ENCODE results near the gene AUNIP.

Gene AUNIP

GRCh38 chr1:25828491-25828890 is 30.8 kb downstream of the AUNIP start:
- Histone ChIP-seq H3K9ac (ENCODE audit: low read depth, low read length) (no peak overlapping the region), H3K36me3 (ENCODE audit: control insufficient read depth, insufficient read depth, low read length) (peaks cover 69% of the 10 kb centered on the region), H3K4me3 (ENCODE audit: low read depth, low read length) (no peak overlapping the region), H3K9me3 (ENCODE audit: control insufficient read depth, insufficient read depth, low read length) (no peaks in the 10 kb centered on the region), H3K27me3 (ENCODE audit: control insufficient read depth, insufficient read depth, low read length) (no peaks in the 10 kb centered on the region), H3K4me1 (ENCODE audit: control insufficient read depth, insufficient read depth, low read length) (no peaks in the 10 kb centered on the region), H3K27ac (ENCODE audit: low read depth, low read length) (no peak overlapping the region)

DNA sequence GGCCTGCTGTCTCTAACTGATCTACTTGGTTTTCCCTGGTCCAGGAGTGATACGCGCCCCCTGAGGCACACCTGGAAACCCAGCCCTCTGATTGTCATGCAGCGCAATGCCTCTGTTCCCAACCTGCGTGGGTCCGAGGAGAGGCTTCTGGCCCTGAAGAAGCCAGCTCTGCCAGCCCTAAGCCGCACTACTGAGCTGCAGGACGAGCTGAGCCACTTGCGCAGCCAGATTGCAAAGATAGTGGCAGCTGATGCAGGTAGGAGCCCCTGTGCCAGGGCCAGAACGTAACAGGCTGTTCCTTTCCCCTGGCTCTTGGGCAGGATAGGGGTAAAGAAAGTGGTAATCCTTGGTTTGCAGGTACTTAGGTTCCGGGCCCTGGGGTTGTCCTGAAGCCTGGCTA is 32.7 kb downstream of the AUNIP start:
- Histone ChIP-seq H3K4me1 (ENCODE audit: control insufficient read depth, insufficient read depth, low read length) (no peaks in the 10 kb centered on the region), H3K36me3 (ENCODE audit: control insufficient read depth, insufficient read depth, low read length) (peaks cover 50% of the 10 kb centered on the region), H3K9ac (ENCODE audit: low read depth, low read length) (no peak overlapping the region), H3K4me3 (ENCODE audit: low read depth, low read length) (no peak overlapping the region), H3K27ac (ENCODE audit: low read depth, low read length) (no peak overlapping the region), H3K27me3 (ENCODE audit: control insufficient read depth, insufficient read depth, low read length) (peaks cover 3% of the 10 kb centered on the region; the same call in 1 of the 2 replicates), H3K9me3 (ENCODE audit: control insufficient read depth, insufficient read depth, low read length) (no peaks in the 10 kb centered on the region)

DNA sequence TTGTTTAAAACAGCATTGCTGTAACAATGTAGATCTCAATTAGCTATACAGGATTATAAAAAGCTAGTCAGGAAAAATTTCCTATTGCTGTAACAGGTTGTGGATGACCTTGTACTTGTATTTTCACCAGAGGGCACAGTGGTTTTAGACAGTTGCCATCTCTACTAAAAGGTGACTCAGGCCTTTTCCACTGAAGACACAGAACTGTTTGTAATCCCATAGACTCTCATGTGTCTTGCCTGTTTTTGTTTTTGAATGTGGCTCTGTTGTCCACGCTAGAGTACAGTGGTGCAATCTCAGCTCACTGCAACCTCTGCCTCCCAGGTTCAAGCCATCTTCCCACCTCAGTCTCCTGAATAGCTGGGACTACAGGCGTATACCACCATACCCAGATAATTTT is 33.7 kb downstream of the AUNIP start:
- Histone ChIP-seq H3K36me3 (ENCODE audit: control insufficient read depth, insufficient read depth, low read length) (peaks cover 40% of the 10 kb centered on the region), H3K4me3 (ENCODE audit: low read depth, low read length) (no peak overlapping the region), H3K9ac (ENCODE audit: low read depth, low read length) (no peak overlapping the region)

GRCh38 chr1:25821630-25822091 is 37.6 kb downstream of the AUNIP start:
- Histone ChIP-seq H3K36me3 (ENCODE audit: control insufficient read depth, insufficient read depth, low read length) (peaks cover 7% of the 10 kb centered on the region; the same call in 1 of the 2 replicates), H3K4me3 (ENCODE audit: low read depth, low read length) (no peak overlapping the region), H3K9ac (ENCODE audit: low read depth, low read length) (no peak overlapping the region), H3K27ac (ENCODE audit: low read depth, low read length) (no peak overlapping the region), H3K9me3 (ENCODE audit: control insufficient read depth, insufficient read depth, low read length) (no peaks in the 10 kb centered on the region), H3K27me3 (ENCODE audit: control insufficient read depth, insufficient read depth, low read length) (peaks cover 5% of the 10 kb centered on the region; the same call in 1 of the 2 replicates), H3K4me1 (ENCODE audit: control insufficient read depth, insufficient read depth, low read length) (peaks cover 17% of the 10 kb centered on the region)

More for the DNA sequence above, 33.7 kb downstream of the AUNIP start:
- Histone ChIP-seq H3K4me1 (ENCODE audit: control insufficient read depth, insufficient read depth, low read length) (no peaks in the 10 kb centered on the region), H3K27ac (ENCODE audit: low read depth, low read length) (no peak overlapping the region), H3K27me3 (ENCODE audit: control insufficient read depth, insufficient read depth, low read length) (peaks cover 5% of the 10 kb centered on the region; the same call in 1 of the 2 replicates), H3K9me3 (ENCODE audit: control insufficient read depth, insufficient read depth, low read length) (no peaks in the 10 kb centered on the region)

DNA sequence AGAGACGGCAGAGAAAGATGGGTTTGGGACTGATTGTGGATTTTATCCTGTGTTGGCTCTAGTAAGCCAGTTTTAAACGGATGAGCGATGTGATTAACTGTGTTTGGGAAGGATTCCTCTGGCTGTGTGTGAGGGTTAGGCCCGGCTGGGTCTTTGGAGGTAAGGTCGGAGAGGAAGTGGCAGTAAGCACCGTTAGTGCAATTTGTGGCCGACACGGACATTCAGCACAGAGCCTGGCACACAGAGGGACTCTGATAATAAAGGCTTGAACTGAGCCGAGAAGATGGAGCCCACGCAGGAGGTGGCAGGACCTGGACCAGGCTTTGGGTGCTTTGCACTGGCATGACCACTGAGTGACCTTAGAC is 38.2 kb downstream of the AUNIP start:
- Histone ChIP-seq H3K4me3 (ENCODE audit: low read depth, low read length) (peak overlapping the region; percentile 93), H3K36me3 (ENCODE audit: control insufficient read depth, insufficient read depth, low read length) (peaks cover 11% of the 10 kb centered on the region; the same call in 1 of the 2 replicates), H3K27me3 (ENCODE audit: control insufficient read depth, insufficient read depth, low read length) (peaks cover 5% of the 10 kb centered on the region; the same call in 1 of the 2 replicates), H3K9ac (ENCODE audit: low read depth, low read length) (no peak overlapping the region), H3K27ac (ENCODE audit: low read depth, low read length) (no peak overlapping the region), H3K4me1 (ENCODE audit: control insufficient read depth, insufficient read depth, low read length) (peaks cover 17% of the 10 kb centered on the region), H3K9me3 (ENCODE audit: control insufficient read depth, insufficient read depth, low read length) (no peaks in the 10 kb centered on the region)

GRCh38 chr1:25820247-25821111 is 38.8 kb downstream of the AUNIP start:
- H3K4me3 ChIP-seq (ENCODE audit: low read depth, low read length): peak overlapping the region; percentile 93
- H3K9me3 ChIP-seq (ENCODE audit: control insufficient read depth, insufficient read depth, low read length): no peaks in the 10 kb centered on the region
- H3K4me1 ChIP-seq (ENCODE audit: control insufficient read depth, insufficient read depth, low read length): peaks cover 17% of the 10 kb centered on the region
- H3K27me3 ChIP-seq (ENCODE audit: control insufficient read depth, insufficient read depth, low read length): peaks cover 5% of the 10 kb centered on the region; the same call in 1 of the 2 replicates
- peaks cover 12% of the 10 kb centered on the region; the same call in 1 of the 2 replicates for H3K36me3 ChIP-seq (ENCODE audit: control insufficient read depth, insufficient read depth, low read length)
- peak overlapping the region; percentile 87 for H3K27ac ChIP-seq (ENCODE audit: low read depth, low read length)
- peak overlapping the region; percentile 61 for H3K9ac ChIP-seq (ENCODE audit: low read depth, low read length)

DNA sequence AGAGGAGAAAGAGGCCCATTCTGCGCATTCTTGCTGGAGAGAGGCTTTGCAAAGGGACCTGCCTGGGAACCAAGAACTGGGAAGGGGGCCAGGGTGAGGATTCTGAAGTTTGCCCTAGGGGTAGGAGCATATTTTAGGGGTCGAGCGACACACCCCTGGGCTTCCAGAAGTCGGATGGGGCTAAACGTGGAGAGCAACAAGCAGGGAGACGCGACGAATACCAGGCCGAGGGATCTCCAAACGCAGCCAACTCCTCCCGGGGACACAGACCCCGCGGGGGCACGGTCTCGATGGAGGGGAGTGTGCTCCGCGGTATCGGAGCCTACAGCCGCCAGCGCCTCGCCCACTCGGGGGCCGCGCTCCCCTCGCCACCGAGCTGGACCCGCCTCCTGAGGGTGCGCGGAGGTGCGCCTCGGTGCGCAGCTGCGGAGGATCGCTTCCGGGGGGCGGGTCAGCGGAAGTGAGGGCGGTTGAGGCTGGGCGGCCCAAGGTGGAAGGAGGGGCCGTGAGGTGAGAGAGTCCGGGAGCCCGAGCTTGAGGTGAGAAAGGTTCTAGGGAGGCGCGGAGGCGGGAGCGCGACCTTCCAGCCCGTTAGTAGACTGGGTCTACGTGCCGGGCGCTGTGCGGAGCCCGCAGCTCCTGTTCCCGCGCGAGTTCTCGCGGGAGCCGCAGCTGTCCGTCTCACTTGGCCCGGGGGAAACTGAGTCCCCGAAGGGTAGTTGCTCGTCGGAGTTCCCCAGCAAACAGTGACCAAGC is 39.6 kb downstream of the AUNIP start, which contains the start of gene MTFR1L:
Gene MTFR1L, plus strand, starts transcription at position 464 of the 756 bp plus-strand sequence. CDS start 3,151 bp downstream, outside the sequence.
- Histone ChIP-seq H3K4me3 (ENCODE audit: low read depth, low read length) (peak within 1 kb of the TSS; percentile 93), H3K27me3 (ENCODE audit: control insufficient read depth, insufficient read depth, low read length) (peaks cover 5% of the 10 kb centered on the region; the same call in 1 of the 2 replicates), H3K4me1 (ENCODE audit: control insufficient read depth, insufficient read depth, low read length) (peaks cover 17% of the 10 kb centered on the region), H3K36me3 (ENCODE audit: control insufficient read depth, insufficient read depth, low read length) (peaks cover 16% of the 10 kb centered on the region), H3K27ac (ENCODE audit: low read depth, low read length) (peak within 1 kb of the TSS; percentile 87), H3K9ac (ENCODE audit: low read depth, low read length) (peak within 1 kb of the TSS; percentile 61), H3K9me3 (ENCODE audit: control insufficient read depth, insufficient read depth, low read length) (no peaks in the 10 kb centered on the region)

- Histone ChIP-seq H3K27me3 (ENCODE audit: control insufficient read depth, insufficient read depth, low read length) (peaks cover 5% of the 10 kb centered on the region; the same call in 1 of the 2 replicates), H3K27ac (ENCODE audit: low read depth, low read length) (peak overlapping the region; percentile 6), H3K4me3 (ENCODE audit: low read depth, low read length) (peak overlapping the region; percentile 93), H3K36me3 (ENCODE audit: control insufficient read depth, insufficient read depth, low read length) (peaks cover 24% of the 10 kb centered on the region), H3K9ac (ENCODE audit: low read depth, low read length) (no peak overlapping the region), H3K9me3 (ENCODE audit: control insufficient read depth, insufficient read depth, low read length) (no peaks in the 10 kb centered on the region), H3K4me1 (ENCODE audit: control insufficient read depth, insufficient read depth, low read length) (peaks cover 17% of the 10 kb centered on the region)
These were observed 40.7 kb downstream of the AUNIP start for GRCh38 chr1:25818569-25818968.

- no peak overlapping the region for H3K9ac ChIP-seq (ENCODE audit: low read depth, low read length)
- no peak overlapping the region for H3K4me3 ChIP-seq (ENCODE audit: low read depth, low read length)
These were observed 41.3 kb downstream of the AUNIP start for GRCh38 chr1:25817840-25818501.

DNA sequence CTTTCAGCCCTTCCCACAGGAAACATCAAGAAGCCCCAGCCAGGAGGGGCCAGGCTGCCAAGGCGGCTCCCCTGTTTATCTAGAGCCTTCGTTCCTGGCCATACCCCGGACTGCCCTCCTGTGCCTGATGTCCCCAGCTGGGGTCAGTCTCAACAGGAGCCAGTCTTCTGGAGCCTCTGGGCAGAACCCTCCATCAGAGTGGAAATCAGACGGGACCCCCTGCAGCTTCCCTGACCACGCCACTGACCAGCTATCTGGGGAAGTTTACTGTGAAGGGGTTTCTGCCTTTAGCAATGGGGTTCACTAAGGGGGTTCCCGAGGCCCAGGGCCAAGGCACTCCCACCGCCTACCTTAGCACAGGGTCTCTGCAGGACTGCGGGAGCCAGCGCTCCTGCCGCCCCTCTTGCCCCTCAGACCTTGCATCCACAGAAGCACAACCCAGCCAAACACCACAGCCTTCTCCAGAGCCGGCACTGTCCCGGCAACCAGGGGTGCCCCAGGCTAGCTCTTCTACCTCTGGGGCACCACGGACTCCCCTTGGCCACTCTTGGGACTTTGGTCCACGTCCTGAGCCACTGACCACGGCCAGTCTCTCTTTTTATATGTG is 43.0 kb downstream of the AUNIP start:
- peaks cover 29% of the 10 kb centered on the region for H3K36me3 ChIP-seq (ENCODE audit: control insufficient read depth, insufficient read depth, low read length)

More at GRCh38 chr1:25817840-25818501, 41.3 kb downstream of the AUNIP start:
- peaks cover 17% of the 10 kb centered on the region for H3K4me1 ChIP-seq (ENCODE audit: control insufficient read depth, insufficient read depth, low read length)
- no peaks in the 10 kb centered on the region for H3K9me3 ChIP-seq (ENCODE audit: control insufficient read depth, insufficient read depth, low read length)
- peaks cover 5% of the 10 kb centered on the region; the same call in 1 of the 2 replicates for H3K27me3 ChIP-seq (ENCODE audit: control insufficient read depth, insufficient read depth, low read length)
- peaks cover 26% of the 10 kb centered on the region for H3K36me3 ChIP-seq (ENCODE audit: control insufficient read depth, insufficient read depth, low read length)
- peak overlapping the region; percentile 6 for H3K27ac ChIP-seq (ENCODE audit: low read depth, low read length)

More for the DNA sequence above, 43.0 kb downstream of the AUNIP start:
- Histone ChIP-seq H3K4me1 (ENCODE audit: control insufficient read depth, insufficient read depth, low read length) (peaks cover 17% of the 10 kb centered on the region), H3K9ac (ENCODE audit: low read depth, low read length) (no peak overlapping the region), H3K27ac (ENCODE audit: low read depth, low read length) (no peak overlapping the region), H3K4me3 (ENCODE audit: low read depth, low read length) (no peak overlapping the region), H3K9me3 (ENCODE audit: control insufficient read depth, insufficient read depth, low read length) (no peaks in the 10 kb centered on the region), H3K27me3 (ENCODE audit: control insufficient read depth, insufficient read depth, low read length) (no peaks in the 10 kb centered on the region)
